Central memory CD8-positive, alpha-beta T cell (primary cell): Measurements from ENCODE around the gene RTN4RL1.

Source experiments
- ATAC-seq: fragments of 150-1000 bp; cut with Tn5 transposase; replicated peaks from 2 replicates; pipeline ENCODE4 v1.10.0; 2022; ENCODE audit warnings: mild to moderate bottlenecking, moderate FRiP score, moderate number of reproducible peaks; ENCODE audit not compliant: poor library complexity, severe bottlenecking; ENCODE audit errors: extremely low read depth
- DNase-seq, 2 donors: peaks; one replicate each; pipeline ENCODE4 v3.0.0; 2021; ENCODE audit warnings: low spot score in 2 of 2
- H3K27ac Mint-ChIP-seq: one replicate; pipeline ENCODE4 v1.8.0; 2022; ENCODE audit warnings: low read depth, mild to moderate bottlenecking, moderate library complexity, mixed read lengths
- H3K27me3 Mint-ChIP-seq: one replicate; pipeline ENCODE4 v1.8.0; 2022; ENCODE audit warnings: mixed read lengths
- H3K36me3 Mint-ChIP-seq: one replicate; pipeline ENCODE4 v1.8.0; 2022; ENCODE audit warnings: mild to moderate bottlenecking, moderate library complexity, mixed read lengths; ENCODE audit not compliant: insufficient read depth
- H3K4me1 Mint-ChIP-seq: one replicate; pipeline ENCODE4 v1.8.0; 2022; ENCODE audit warnings: mixed read lengths
- H3K4me3 Mint-ChIP-seq: one replicate; pipeline ENCODE4 v1.8.0; 2022; ENCODE audit warnings: mild to moderate bottlenecking, moderate library complexity, mixed read lengths
- H3K9me3 Mint-ChIP-seq: one replicate; pipeline ENCODE4 v1.8.0; 2022; ENCODE audit warnings: mixed read lengths

Gene RTN4RL1

GRCh38 chr17:1978396-1978949 lies 46.7 kb downstream of the RTN4RL1 start:
- Mint-ChIP-seq H3K27me3 (peaks cover 50% of the 10 kb centered on the region), H3K36me3 (no peaks in the 10 kb centered on the region), H3K9me3 (no peaks in the 10 kb centered on the region), H3K4me3 (no peak overlapping the region), H3K4me1 (no peaks in the 10 kb centered on the region), H3K27ac (no peak overlapping the region)
- DNase-seq (no peak), ATAC-seq (no peak)

DNA sequence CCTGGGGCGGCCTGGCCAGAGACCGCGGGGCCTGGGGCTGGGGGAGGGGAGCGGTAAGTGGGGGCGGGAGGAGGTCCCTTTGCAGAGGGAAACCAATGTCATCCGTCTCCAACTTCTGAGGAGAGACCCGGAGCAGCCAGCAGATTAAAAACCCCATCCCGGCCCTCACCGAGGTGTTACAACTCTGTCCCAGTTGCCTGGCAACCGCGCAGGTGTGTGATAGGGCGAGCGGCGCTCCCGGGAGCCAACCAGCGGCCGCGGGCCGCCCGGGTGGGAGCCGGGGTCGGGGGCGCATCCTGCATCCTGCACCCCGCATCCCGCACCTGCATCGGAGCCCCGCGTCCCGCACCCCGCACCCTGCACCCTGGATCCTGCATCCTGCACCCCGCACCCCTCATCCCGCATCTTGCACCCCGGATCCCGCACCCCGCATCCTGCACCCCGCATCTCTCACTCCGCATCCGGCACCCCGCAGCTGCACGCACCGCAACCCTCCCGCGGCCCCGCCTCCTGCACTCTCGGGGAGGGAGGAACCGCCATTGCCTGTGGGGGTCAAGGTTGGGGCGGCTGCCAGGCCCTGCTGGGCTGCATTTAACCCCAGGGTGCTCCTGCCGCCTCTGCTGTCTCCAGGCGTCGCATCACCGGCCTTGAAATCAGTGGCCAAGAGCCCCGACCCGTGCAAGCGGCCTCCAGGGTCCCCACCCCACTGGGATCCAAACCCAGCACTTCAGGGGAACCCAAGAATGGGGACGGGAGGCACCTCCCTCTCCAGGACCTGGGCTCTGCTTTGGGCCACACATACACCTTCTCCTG lies 47.3 kb downstream of the RTN4RL1 start:
- Mint-ChIP-seq H3K4me3 (no peak overlapping the region), H3K36me3 (no peaks in the 10 kb centered on the region), H3K27me3 (peaks cover 52% of the 10 kb centered on the region), H3K27ac (no peak overlapping the region), H3K4me1 (no peaks in the 10 kb centered on the region), H3K9me3 (no peaks in the 10 kb centered on the region)
- DNase-seq = no peak
- ATAC-seq = no peak

GRCh38 chr17:1976683-1977064 lies 48.5 kb downstream of the RTN4RL1 start:
- no peaks in the 10 kb centered on the region for H3K4me1 Mint-ChIP-seq
- H3K36me3 Mint-ChIP-seq = peaks cover 1% of the 10 kb centered on the region
- no peak overlapping the region for H3K4me3 Mint-ChIP-seq
- no peak for DNase-seq
- H3K27ac Mint-ChIP-seq = no peak overlapping the region
- no peaks in the 10 kb centered on the region for H3K9me3 Mint-ChIP-seq
- no peak for ATAC-seq
- peaks cover 50% of the 10 kb centered on the region for H3K27me3 Mint-ChIP-seq

- Mint-ChIP-seq H3K4me1 (no peaks in the 10 kb centered on the region), H3K9me3 (no peaks in the 10 kb centered on the region), H3K4me3 (no peak overlapping the region), H3K36me3 (peaks cover 1% of the 10 kb centered on the region), H3K27ac (no peak overlapping the region), H3K27me3 (peaks cover 52% of the 10 kb centered on the region)
- ATAC-seq = no peak
- no peak for DNase-seq
Observed at GRCh38 chr17:1976000-1976682, 49.0 kb downstream of the RTN4RL1 start.

- Mint-ChIP-seq H3K36me3 (peaks cover 1% of the 10 kb centered on the region), H3K4me1 (no peaks in the 10 kb centered on the region), H3K4me3 (no peak overlapping the region), H3K9me3 (no peaks in the 10 kb centered on the region), H3K27me3 (peaks cover 57% of the 10 kb centered on the region), H3K27ac (no peak overlapping the region)
- no peak for DNase-seq
- ATAC-seq = no peak
Observed at GRCh38 chr17:1975573-1975972, 49.6 kb downstream of the RTN4RL1 start.

GRCh38 chr17:1972487-1973160 lies 52.5 kb downstream of the RTN4RL1 start:
- H3K4me1 Mint-ChIP-seq = peaks cover 8% of the 10 kb centered on the region
- no peak for ATAC-seq
- H3K27ac Mint-ChIP-seq = no peak overlapping the region
- peaks cover 1% of the 10 kb centered on the region for H3K36me3 Mint-ChIP-seq
- no peak overlapping the region for H3K4me3 Mint-ChIP-seq
- no peaks in the 10 kb centered on the region for H3K9me3 Mint-ChIP-seq
- DNase-seq = no peak
- peaks cover 79% of the 10 kb centered on the region for H3K27me3 Mint-ChIP-seq

GRCh38 chr17:1970843-1971384 lies 54.2 kb downstream of the RTN4RL1 start:
- H3K27ac Mint-ChIP-seq = no peak overlapping the region
- no peak for ATAC-seq
- no peak for DNase-seq
- peaks cover 1% of the 10 kb centered on the region for H3K36me3 Mint-ChIP-seq
- peaks cover 87% of the 10 kb centered on the region for H3K27me3 Mint-ChIP-seq
- H3K9me3 Mint-ChIP-seq = no peaks in the 10 kb centered on the region
- no peak overlapping the region for H3K4me3 Mint-ChIP-seq
- peaks cover 13% of the 10 kb centered on the region for H3K4me1 Mint-ChIP-seq

- Mint-ChIP-seq H3K27ac (no peak overlapping the region), H3K27me3 (peaks cover 77% of the 10 kb centered on the region)
Observed at GRCh38 chr17:1969712-1970111, 55.4 kb downstream of the RTN4RL1 start.

DNA sequence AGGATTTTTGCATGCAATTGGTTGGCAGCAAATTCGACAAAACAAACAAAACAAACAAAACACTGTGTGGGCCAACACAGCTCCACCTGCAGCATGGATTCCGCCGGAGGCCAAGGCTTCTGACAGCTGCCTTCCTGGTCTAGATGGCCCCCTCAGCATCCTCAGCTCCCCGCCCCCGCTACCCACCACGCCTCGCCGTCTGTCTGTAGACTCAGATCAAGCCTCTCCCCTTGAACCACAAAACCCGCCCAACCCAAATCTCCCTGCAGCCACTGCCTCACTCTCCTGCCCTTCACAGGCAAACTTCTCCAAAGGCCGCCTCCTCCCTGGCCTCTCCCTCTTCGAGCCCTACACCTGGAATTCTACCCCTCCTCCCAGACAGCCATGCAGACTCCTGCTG lies 57.9 kb downstream of the RTN4RL1 start:
- no peak for ATAC-seq
- no peak for DNase-seq
- Mint-ChIP-seq H3K9me3 (no peaks in the 10 kb centered on the region), H3K36me3 (no peaks in the 10 kb centered on the region), H3K27me3 (peaks cover 61% of the 10 kb centered on the region), H3K27ac (peak overlapping the region; percentile 39), H3K4me1 (peaks cover 13% of the 10 kb centered on the region), H3K4me3 (no peak overlapping the region)

More at GRCh38 chr17:1969712-1970111, 55.4 kb downstream of the RTN4RL1 start:
- DNase-seq = no peak
- Mint-ChIP-seq H3K4me1 (peaks cover 13% of the 10 kb centered on the region), H3K9me3 (no peaks in the 10 kb centered on the region), H3K4me3 (no peak overlapping the region), H3K36me3 (peaks cover 1% of the 10 kb centered on the region)
- ATAC-seq = no peak

- H3K27ac Mint-ChIP-seq = no peak overlapping the region
- H3K4me1 Mint-ChIP-seq = peaks cover 13% of the 10 kb centered on the region
- DNase-seq = no peak
- H3K27me3 Mint-ChIP-seq = peaks cover 58% of the 10 kb centered on the region
- H3K36me3 Mint-ChIP-seq = no peaks in the 10 kb centered on the region
- no peak overlapping the region for H3K4me3 Mint-ChIP-seq
- ATAC-seq = no peak
- H3K9me3 Mint-ChIP-seq = no peaks in the 10 kb centered on the region
Observed at GRCh38 chr17:1966274-1967086, 58.7 kb downstream of the RTN4RL1 start.

DNA sequence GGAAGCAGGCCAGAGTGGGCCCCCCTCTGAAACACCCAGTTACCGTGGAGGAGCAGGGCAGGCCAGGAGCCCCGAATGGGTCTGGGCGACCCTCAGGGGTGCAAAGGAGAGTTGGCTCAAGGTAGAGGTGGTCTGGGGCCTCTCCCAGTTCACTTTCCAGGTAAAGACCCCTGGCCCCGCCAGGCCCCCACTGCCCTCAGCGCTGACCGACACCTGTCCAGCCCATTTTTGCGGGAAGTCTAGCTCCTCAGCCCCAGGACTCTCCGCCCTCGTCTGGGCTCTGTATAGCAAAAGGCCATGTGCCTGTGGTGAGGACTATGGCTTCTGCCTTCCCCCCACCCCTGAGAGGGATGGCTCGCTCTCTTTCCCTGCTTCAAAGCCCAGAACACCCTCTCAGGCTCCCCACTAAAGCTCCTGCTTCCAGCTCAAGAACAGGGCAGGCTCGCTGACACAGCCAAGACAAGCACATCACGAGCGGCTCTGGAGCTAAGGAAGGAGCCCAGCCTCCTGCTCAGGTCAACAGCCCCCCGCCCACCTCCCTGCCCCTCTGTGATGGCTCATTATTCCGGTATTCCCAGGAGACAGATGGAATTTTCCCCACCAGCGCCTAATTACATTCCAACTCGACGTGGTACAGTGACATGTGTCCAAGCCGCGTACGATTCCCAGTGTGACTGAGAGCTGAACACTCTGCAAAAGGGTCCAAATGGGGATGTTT lies 59.4 kb downstream of the RTN4RL1 start:
- ATAC-seq (no peak), DNase-seq (no peak)
- Mint-ChIP-seq H3K27ac (no peak overlapping the region), H3K9me3 (no peaks in the 10 kb centered on the region), H3K4me1 (peaks cover 13% of the 10 kb centered on the region), H3K27me3 (peaks cover 50% of the 10 kb centered on the region), H3K36me3 (no peaks in the 10 kb centered on the region), H3K4me3 (no peak overlapping the region)
